ENCODE results near the gene SCAI. TPM values are rescaled to one million over a fixed set of nuclear protein-coding genes. Genes with fewer than 3 reads are reported as not detected.

SCAI gene
- total RNA-seq, 1 donor from 2014 or later = 14.9 TPM

DNA sequence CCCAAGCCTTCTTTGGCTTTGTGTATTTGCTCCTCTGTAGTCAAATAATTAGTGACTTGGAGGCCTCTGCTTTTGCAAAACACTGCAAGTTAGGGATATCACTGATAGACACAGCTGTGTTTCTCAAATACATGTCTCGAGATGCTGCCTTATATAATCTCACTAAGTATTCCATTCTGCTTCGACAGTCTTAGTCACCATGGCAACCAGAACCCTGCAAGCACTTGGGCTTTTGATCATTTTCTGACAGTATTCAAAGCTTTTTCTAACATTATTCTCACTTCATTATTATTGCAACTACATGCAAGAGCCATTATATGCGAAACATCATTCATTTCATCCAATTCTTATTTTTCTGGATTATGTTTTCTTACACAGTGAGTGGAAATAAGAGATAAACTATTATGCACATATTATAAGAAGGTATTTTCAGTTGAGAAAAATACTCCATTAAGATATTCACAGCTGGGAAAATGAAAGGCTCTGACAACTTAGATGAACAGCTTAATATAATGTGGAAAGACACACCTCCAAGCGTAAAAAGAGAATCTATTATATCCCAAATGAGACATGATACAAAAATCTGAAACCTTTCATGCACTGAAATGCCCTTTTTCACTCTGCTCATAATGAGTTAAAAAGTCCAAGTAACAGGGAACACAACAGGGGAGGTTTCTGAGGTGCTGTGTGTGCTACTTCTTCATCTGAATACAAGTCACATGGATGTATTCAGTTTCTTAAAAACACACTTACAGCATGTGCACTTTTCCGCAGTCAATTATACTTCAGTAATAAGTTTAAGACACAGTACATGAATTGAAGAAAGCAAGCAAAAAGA lies 93.9 kb downstream of the SCAI start:
- no peak for ATAC-seq
- no peaks in the 10 kb centered on the region for H3K27me3 ChIP-seq
- H3K27ac ChIP-seq = no peak overlapping the region
- TF ChIP-seq, protein P1, sequence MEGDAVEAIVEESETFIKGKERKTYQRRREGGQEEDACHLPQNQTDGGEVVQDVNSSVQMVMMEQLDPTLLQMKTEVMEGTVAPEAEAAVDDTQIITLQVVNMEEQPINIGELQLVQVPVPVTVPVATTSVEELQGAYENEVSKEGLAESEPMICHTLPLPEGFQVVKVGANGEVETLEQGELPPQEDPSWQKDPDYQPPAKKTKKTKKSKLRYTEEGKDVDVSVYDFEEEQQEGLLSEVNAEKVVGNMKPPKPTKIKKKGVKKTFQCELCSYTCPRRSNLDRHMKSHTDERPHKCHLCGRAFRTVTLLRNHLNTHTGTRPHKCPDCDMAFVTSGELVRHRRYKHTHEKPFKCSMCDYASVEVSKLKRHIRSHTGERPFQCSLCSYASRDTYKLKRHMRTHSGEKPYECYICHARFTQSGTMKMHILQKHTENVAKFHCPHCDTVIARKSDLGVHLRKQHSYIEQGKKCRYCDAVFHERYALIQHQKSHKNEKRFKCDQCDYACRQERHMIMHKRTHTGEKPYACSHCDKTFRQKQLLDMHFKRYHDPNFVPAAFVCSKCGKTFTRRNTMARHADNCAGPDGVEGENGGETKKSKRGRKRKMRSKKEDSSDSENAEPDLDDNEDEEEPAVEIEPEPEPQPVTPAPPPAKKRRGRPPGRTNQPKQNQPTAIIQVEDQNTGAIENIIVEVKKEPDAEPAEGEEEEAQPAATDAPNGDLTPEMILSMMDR (IDR thresholded peaks at IDR 0.05) = no peak
- intact Hi-C loops (cut with DNase I) = no loop called here
- peaks cover 8% of the 10 kb centered on the region for H3K36me3 ChIP-seq
- no peak for DNase-seq
- H3K4me1 ChIP-seq = no peaks in the 10 kb centered on the region
- H3K4me3 ChIP-seq = no peak overlapping the region
- no peaks in the 10 kb centered on the region for H3K9me3 ChIP-seq

DNA sequence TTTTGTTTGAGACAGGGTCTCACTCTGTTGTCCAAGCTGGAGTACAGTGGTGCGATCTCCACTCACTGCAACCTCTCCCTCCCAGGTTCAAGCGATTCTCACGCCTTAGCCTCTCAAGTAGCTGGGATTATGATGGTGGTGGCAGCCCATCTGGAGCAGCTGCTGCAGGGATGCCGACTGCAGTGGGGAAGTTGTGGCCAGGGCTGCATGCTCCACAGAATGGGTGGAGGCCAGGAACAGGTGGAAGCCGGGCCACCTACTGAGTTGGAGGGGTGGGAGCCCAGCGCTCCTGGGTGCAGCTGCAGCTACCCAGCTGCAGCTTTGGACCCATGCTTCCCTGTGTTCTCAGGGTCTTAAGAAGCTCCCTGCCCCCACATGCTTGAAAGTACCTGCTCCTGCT lies 99.7 kb downstream of the SCAI start:
- ATAC-seq (no peak), DNase-seq (no peak)
- TF ChIP-seq, protein P1 (IDR thresholded peaks at IDR 0.05) = no peak
- no peak overlapping the region for H3K4me3 ChIP-seq
- no peak overlapping the region for H3K27ac ChIP-seq
- H3K9me3 ChIP-seq = no peaks in the 10 kb centered on the region
- no peaks in the 10 kb centered on the region for H3K36me3 ChIP-seq
- H3K4me1 ChIP-seq = no peaks in the 10 kb centered on the region
- H3K27me3 ChIP-seq = no peaks in the 10 kb centered on the region
- intact Hi-C loops (cut with DNase I) = no loop called here

DNA sequence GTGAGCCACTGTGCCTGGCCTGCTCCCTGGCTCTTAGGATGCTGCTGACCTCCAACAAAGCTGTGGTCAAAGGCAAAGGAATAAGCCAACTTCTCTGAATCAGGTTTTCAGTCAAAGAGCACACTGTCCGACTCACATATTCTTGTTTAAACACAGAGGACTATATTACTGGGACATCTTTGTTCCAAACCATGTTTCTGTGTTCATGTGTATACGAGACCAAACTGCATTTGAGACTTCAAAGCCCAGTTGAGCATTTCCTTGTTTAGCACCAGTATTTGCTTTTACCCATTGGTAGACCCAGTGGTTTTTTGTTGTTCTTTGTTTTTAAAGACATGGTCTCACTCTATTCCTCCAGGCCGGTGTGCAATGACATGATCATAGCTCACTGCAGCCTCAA lies 100.2 kb downstream of the SCAI start:
- no peak overlapping the region for H3K27ac ChIP-seq
- H3K36me3 ChIP-seq = no peaks in the 10 kb centered on the region
- no peak overlapping the region for H3K4me3 ChIP-seq
- ATAC-seq (no peak), DNase-seq (no peak)
- TF ChIP-seq, protein P1 (IDR thresholded peaks at IDR 0.05) = no peak
- no peaks in the 10 kb centered on the region for H3K4me1 ChIP-seq
- intact Hi-C loops (cut with DNase I) = no loop called here
- no peaks in the 10 kb centered on the region for H3K9me3 ChIP-seq
- H3K27me3 ChIP-seq = no peaks in the 10 kb centered on the region

DNA sequence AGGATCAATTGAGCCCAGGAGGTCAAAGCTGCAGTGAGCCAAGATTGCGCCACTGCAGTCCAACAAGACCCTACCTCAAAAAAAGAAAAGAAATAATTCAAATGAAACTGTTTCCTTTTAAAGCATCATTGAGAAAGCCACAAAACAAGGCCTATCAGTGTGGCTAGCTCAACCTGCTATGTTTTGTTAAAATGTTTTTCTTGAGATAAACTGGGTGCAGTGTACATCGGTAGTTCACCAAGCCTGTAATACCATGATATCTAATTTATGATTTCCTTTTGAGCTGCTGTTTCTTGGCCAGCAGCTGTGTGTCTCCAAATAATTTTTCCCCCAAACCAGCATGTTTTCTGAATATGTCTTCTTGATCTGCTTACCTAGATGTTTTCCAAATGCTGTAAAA lies 105.2 kb downstream of the SCAI start:
- Histone ChIP-seq H3K27me3 (no peaks in the 10 kb centered on the region), H3K4me3 (no peak overlapping the region), H3K27ac (no peak overlapping the region), H3K4me1 (no peaks in the 10 kb centered on the region), H3K9me3 (no peaks in the 10 kb centered on the region), H3K36me3 (no peaks in the 10 kb centered on the region)
- DNase-seq (no peak), ATAC-seq (no peak)
- intact Hi-C loops (cut with DNase I) = no loop called here
- TF ChIP-seq, protein P1 (IDR thresholded peaks at IDR 0.05) = no peak

DNA sequence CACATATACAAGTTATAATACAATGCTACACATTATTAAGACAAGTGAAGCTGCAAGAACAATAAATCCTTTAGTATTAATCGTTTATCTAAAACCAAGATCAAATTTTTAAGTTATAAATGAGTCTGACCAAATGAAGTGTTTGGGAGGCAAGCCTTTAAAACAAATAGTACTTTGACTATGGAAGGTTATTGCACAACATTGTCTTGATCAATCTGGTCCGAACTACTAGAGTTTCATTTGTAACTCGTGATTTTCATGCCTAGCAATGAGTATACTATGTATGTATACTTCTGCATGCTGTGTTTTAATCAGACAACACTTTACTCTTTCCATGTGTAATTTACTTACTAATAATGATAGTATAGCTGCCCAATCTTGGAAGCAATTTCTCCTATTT lies 115.3 kb downstream of the SCAI start:
- H3K36me3 ChIP-seq = peaks cover 4% of the 10 kb centered on the region
- no peaks in the 10 kb centered on the region for H3K4me1 ChIP-seq
- DNase-seq = no peak
- TF ChIP-seq, protein P1 (IDR thresholded peaks at IDR 0.05) = no peak
- H3K27ac ChIP-seq = no peak overlapping the region
- no peaks in the 10 kb centered on the region for H3K27me3 ChIP-seq
- no peaks in the 10 kb centered on the region for H3K9me3 ChIP-seq
- no peak for ATAC-seq
- intact Hi-C loops (cut with DNase I) = no loop called here
- no peak overlapping the region for H3K4me3 ChIP-seq

All from upper lobe of right lung (tissue), 1 donor.